IPS DF 6.9 (cell line): ENCODE results near the gene PLEKHH3.

Source experiments
- DNase-seq: peaks from one replicate; pipeline ENCODE4 v3.0.0-alpha.2; 2013; ENCODE audit warnings: low read depth, low spot score
- H3K27ac ChIP-seq: one replicate; pipeline ENCODE4 v1.5.1; 2013; ENCODE audit warnings: low read length, control low read depth
- H3K27me3 ChIP-seq: 2 replicates; pipeline ENCODE4 v1.6.1; 2013; ENCODE audit warnings: mild to moderate bottlenecking, low read length; ENCODE audit not compliant: control insufficient read depth, insufficient read depth
- H3K36me3 ChIP-seq: 2 replicates; pipeline ENCODE4 v1.6.1; 2013; ENCODE audit warnings: low read length; ENCODE audit not compliant: control insufficient read depth, insufficient read depth
- H3K4me1 ChIP-seq: 2 replicates; pipeline ENCODE4 v1.6.1; 2013; ENCODE audit warnings: low read length; ENCODE audit not compliant: control insufficient read depth, insufficient read depth
- H3K4me3 ChIP-seq: 2 replicates; pipeline ENCODE4 v1.5.1; 2013; ENCODE audit warnings: mild to moderate bottlenecking, low read length
- H3K9me3 ChIP-seq: 2 replicates; pipeline ENCODE4 v1.6.1; 2013; ENCODE audit warnings: low read length, inconsistent platforms; ENCODE audit not compliant: control insufficient read depth, insufficient read depth
- whole genome bisulfite sequencing: extraction: QIAGEN DNeasy Blood & Tissue Kit; methylation state at CpG from one replicate; pipeline ENCODE4 v1.1.7; 2013; ENCODE audit warnings: mixed read lengths, missing lambda C conversion rate; ENCODE audit not compliant: insufficient read length, insufficient coverage; 5-methylcytosine and 5-hydroxymethylcytosine counted together

Gene PLEKHH3

GRCh38 chr17:42676424-42677011 is at the start of gene PLEKHH3:
Gene PLEKHH3 (minus strand): TSS chr17:42676994. CDS start chr17:42676563, 431 bp downstream.
- Histone ChIP-seq H3K9me3 (no peaks in the 10 kb centered on the region), H3K4me3 (peak within 1 kb of the TSS; percentile 76), H3K4me1 (peaks cover 19% of the 10 kb centered on the region), H3K36me3 (no peaks in the 10 kb centered on the region; the same call in 1 of the 2 replicates), H3K27ac (no peak within 1 kb of the TSS), H3K27me3 (no peaks in the 10 kb centered on the region)
- WGBS = no CpG with 5 or more reads among the region's 51 CpGs
- DNase-seq = no peak

DNA sequence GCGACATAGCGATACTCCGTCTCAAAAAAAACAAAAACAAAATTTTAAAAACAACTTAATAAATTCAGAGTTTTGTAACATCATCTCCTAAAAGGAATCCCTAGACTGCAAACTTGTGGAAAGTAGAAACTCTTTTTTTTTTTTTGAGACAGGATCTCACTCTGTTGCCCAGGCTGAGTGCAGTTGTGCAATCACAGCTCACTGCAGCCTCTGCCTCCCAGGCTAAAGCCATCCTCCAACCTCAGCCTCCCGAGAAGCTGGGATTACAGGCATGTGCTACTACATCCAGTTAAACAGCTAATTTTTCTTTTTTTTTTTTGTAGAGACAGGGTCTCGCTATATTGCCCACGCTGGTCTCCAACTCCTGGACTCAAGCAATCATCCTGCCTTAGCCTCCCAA is 48.3 kb upstream of the PLEKHH3 start:
- Histone ChIP-seq H3K4me3 (no peak overlapping the region), H3K9me3 (no peaks in the 10 kb centered on the region), H3K27ac (no peak overlapping the region), H3K36me3 (peaks cover 2% of the 10 kb centered on the region; the same call in 1 of the 2 replicates), H3K4me1 (no peaks in the 10 kb centered on the region), H3K27me3 (no peaks in the 10 kb centered on the region)
- no peak for DNase-seq
- 100% methylated on average over 1 of the region's 6 CpGs for WGBS

DNA sequence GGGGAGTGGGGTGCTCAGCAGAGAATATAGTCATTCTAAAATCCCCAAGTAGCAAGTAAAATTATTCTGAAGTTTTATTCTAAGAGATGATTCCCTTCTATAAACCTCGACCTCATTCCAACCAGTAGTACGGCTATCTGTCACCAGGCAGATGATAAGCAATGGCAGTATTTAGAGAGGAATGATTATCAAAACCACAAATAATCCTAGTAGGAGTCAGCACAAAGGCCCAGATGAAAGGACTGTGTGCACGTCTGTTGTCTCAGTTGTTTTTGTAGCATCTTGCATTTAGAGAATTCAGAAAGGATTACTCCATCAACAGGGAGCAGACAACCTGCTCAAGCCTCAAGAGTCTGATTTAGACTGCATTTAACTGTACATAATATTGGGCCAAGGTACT is 46.8 kb upstream of the PLEKHH3 start:
- no CpG with 5 or more reads among the region's 3 CpGs for WGBS
- H3K4me1 ChIP-seq = no peaks in the 10 kb centered on the region
- no peak overlapping the region for H3K27ac ChIP-seq
- no peaks in the 10 kb centered on the region for H3K27me3 ChIP-seq
- DNase-seq = no peak
- H3K4me3 ChIP-seq = no peak overlapping the region
- no peaks in the 10 kb centered on the region for H3K9me3 ChIP-seq
- H3K36me3 ChIP-seq = no peaks in the 10 kb centered on the region; the same call in 1 of the 2 replicates

GRCh38 chr17:42720996-42721583 is 44.3 kb upstream of the PLEKHH3 start:
- WGBS = no CpG with 5 or more reads among the region's 2 CpGs
- Histone ChIP-seq H3K27ac (no peak overlapping the region), H3K27me3 (no peaks in the 10 kb centered on the region), H3K4me3 (no peak overlapping the region), H3K36me3 (peaks cover 3% of the 10 kb centered on the region; the same call in 1 of the 2 replicates), H3K4me1 (no peaks in the 10 kb centered on the region), H3K9me3 (no peaks in the 10 kb centered on the region)
- no peak for DNase-seq

DNA sequence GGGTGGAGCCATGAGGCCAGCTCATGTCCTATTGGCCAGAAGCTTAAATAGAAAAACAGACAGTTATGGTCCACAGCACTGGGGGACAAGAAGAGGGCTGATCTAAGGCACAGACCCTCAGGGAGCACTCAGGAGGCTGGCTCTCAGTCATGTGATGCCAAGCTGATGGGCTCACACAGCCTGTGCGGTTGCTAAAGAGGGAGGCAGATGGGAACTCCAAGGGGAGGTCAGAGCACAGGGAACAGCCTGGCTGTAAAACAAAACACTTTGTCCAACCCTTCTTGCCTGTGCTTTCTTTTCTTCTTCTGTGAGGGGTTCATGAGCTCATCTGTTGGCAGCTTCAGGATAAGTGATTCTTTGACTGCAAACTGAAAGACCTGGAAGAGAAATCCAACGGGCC is 32.8 kb upstream of the PLEKHH3 start:
- no peak overlapping the region for H3K4me3 ChIP-seq
- H3K27me3 ChIP-seq = no peaks in the 10 kb centered on the region
- no CpG with 5 or more reads among the region's 2 CpGs for WGBS
- DNase-seq = no peak
- H3K9me3 ChIP-seq = no peaks in the 10 kb centered on the region
- H3K36me3 ChIP-seq = peaks cover 27% of the 10 kb centered on the region; the same call in 1 of the 2 replicates
- H3K27ac ChIP-seq = no peak overlapping the region
- H3K4me1 ChIP-seq = no peaks in the 10 kb centered on the region

- no peak overlapping the region for H3K4me3 ChIP-seq
- WGBS = no CpG with 5 or more reads among the region's 3 CpGs
- peaks cover 27% of the 10 kb centered on the region; the same call in 1 of the 2 replicates for H3K36me3 ChIP-seq
- no peak overlapping the region for H3K27ac ChIP-seq
- no peaks in the 10 kb centered on the region for H3K4me1 ChIP-seq
- no peaks in the 10 kb centered on the region for H3K27me3 ChIP-seq
- no peaks in the 10 kb centered on the region for H3K9me3 ChIP-seq
- DNase-seq = no peak
Observed at GRCh38 chr17:42708588-42708987, 31.8 kb upstream of the PLEKHH3 start.

DNA sequence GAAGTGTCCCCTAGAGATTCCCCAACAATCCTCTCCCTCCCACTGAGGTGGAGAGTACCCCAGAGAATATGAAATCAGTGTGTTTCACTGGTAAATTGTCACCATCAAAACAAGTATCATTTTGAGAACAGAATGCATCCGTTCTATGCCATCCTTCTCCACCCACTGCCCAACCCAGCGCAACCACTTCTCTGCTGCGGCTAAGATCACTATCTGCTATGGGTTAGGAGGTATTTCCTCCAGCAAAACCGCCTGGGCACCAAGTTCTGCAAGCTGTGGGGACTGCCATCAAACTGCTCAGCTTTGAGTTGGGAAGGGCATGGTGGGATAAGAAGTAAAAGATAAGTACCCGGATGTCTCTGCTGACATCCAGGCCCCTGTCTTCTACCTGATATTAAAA is 29.9 kb upstream of the PLEKHH3 start:
- DNase-seq = no peak
- no CpG with 5 or more reads among the region's 5 CpGs for WGBS
- Histone ChIP-seq H3K4me1 (no peaks in the 10 kb centered on the region), H3K36me3 (peaks cover 22% of the 10 kb centered on the region; the same call in 1 of the 2 replicates), H3K4me3 (no peak overlapping the region), H3K27ac (no peak overlapping the region), H3K9me3 (no peaks in the 10 kb centered on the region), H3K27me3 (no peaks in the 10 kb centered on the region)

DNA sequence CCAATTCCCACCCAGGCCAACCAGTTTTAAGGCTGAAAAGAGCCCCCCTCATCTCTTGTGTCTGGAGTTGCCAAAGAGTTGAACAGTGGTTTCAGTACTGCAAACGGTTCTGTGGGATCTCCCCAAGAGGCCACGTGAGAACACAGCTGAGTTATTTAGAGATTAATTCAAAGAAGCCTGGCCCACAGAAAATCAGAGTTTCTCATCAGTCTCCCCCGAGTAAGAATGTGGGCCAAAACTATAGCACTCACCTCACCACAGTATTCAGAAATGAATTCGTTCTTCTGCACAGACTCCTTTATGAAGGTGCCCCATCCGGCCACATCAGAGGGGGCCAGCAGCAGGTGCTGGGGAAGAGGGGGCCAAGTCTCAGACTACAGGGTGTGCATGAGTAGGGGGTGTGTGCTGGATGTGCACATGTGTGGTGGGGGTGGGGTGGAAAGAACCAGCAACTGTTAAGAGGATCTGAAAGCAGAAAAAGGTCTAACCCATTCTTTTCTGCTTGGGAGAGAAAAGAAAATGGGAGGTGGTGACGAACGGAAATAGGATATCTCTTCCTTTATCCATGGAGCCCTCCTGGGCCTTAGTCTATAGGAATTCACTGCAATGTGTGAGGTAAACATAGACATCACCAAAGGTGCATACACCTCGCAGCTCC is 28.2 kb upstream of the PLEKHH3 start:
- Histone ChIP-seq H3K4me3 (no peak overlapping the region), H3K9me3 (no peaks in the 10 kb centered on the region), H3K27ac (no peak overlapping the region), H3K36me3 (peaks cover 22% of the 10 kb centered on the region; the same call in 1 of the 2 replicates), H3K27me3 (no peaks in the 10 kb centered on the region), H3K4me1 (no peaks in the 10 kb centered on the region)
- no peak for DNase-seq
- no CpG with 5 or more reads among the region's 8 CpGs for WGBS

GRCh38 chr17:42704490-42704836 is 27.7 kb upstream of the PLEKHH3 start:
- no CpG with 5 or more reads among the region's 5 CpGs for WGBS
- H3K9me3 ChIP-seq = no peaks in the 10 kb centered on the region
- H3K27me3 ChIP-seq = no peaks in the 10 kb centered on the region
- H3K36me3 ChIP-seq = peaks cover 22% of the 10 kb centered on the region; the same call in 1 of the 2 replicates
- H3K4me3 ChIP-seq = no peak overlapping the region
- H3K27ac ChIP-seq = no peak overlapping the region
- no peak for DNase-seq
- no peaks in the 10 kb centered on the region for H3K4me1 ChIP-seq

GRCh38 chr17:42702446-42702845 is 25.7 kb upstream of the PLEKHH3 start:
- Histone ChIP-seq H3K27me3 (no peaks in the 10 kb centered on the region), H3K9me3 (no peaks in the 10 kb centered on the region), H3K4me1 (no peaks in the 10 kb centered on the region), H3K36me3 (peaks cover 11% of the 10 kb centered on the region; the same call in 1 of the 2 replicates), H3K4me3 (no peak overlapping the region), H3K27ac (no peak overlapping the region)
- DNase-seq = no peak
- WGBS = no CpG with 5 or more reads among the region's 11 CpGs
